ENCODE results near the gene CHFR.

DNA sequence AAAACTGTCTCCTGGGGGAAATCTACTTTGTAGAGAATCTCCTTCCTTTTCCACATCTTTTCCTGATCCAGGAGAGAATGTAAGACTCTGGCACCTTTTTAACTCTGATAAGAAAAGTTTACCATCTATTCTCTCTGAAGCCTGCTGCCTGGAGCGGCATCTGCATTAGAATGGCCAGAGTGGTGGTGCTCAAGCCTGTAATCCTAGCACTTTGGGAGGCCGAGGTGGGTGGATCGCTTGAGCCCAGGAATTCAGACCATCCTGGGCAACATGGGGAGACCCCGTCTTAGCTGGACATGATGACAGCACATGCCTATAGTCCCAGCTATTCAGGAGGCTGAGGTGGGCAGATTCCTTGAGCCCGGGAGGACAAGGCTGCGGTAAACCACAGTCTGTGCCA lies 1.4 kb upstream of the CHFR start:
- TF ChIP-seq CTCF (conservative IDR thresholded peaks at IDR 0.05; ENCODE audit: low read depth, low read length) = no peak
- TF ChIP-seq USF2 (IDR thresholded peaks at IDR 0.05; ENCODE audit: low read depth, low read length) = no peak
- TF ChIP-seq FOS (IDR thresholded peaks at IDR 0.05; ENCODE audit: low read depth, low read length) = no peak
- TF ChIP-seq POLR2A (IDR thresholded peaks at IDR 0.05; ENCODE audit: low read depth, low read length) = no peak
- TF ChIP-seq RFX5 (IDR thresholded peaks at IDR 0.05; ENCODE audit: low read depth, low read length) = no peak
- no peak for TF ChIP-seq RCOR1 (IDR thresholded peaks at IDR 0.05; ENCODE audit: insufficient replicate concordance, low read length)
- no peak for TF ChIP-seq RAD21 (IDR thresholded peaks at IDR 0.05; ENCODE audit: low read length)
